GM23338 (cell line): Measurements from ENCODE around the gene TMEM117.

ENCODE experiments used
- CREB1 ChIP-seq: fragments of 250-450 bp; sonication (Bioruptor Pico); IDR thresholded peaks from 2 replicates; pipeline ENCODE4 v1.5.0; 2020; ENCODE audit warnings: low read depth, mild to moderate bottlenecking, moderate library complexity
- EZH2 ChIP-seq: fragments of 200-600 bp; sonication (generic); IDR thresholded peaks from one replicate; pipeline ENCODE4 v1.8.0; 2017; ENCODE audit warnings: antibody characterized with exemption, mild to moderate bottlenecking, low read depth; ENCODE audit not compliant: unreplicated experiment
- NANOG ChIP-seq: IDR thresholded peaks from 2 replicates; pipeline ENCODE4 v1.6.1; 2016; ENCODE audit warnings: antibody characterized with exemption, borderline replicate concordance
- TF ChIP-seq, protein P1 (sequence below), 2 experiments: fragments of 200-600 bp in 1 of 2; sonication (generic) in 1 of 2; conservative IDR thresholded peaks; 2 replicates each; pipeline versions ENCODE4 v1.5.1 to v1.6.1; 2016 to 2017; ENCODE audit warnings: antibody characterized with exemption in 2 of 2, low read depth in 2 of 2, mild to moderate bottlenecking in 2 of 2, moderate library complexity in 1 of 2
- TF ChIP-seq, protein P2 (sequence below): IDR thresholded peaks from 2 replicates; pipeline ENCODE4 v1.6.1; 2016; ENCODE audit warnings: antibody characterized with exemption
- TF ChIP-seq, protein P3 (sequence below): IDR thresholded peaks from one replicate; pipeline ENCODE4 v1.6.1; 2018; ENCODE audit warnings: antibody characterized with exemption; ENCODE audit not compliant: unreplicated experiment

DNA sequence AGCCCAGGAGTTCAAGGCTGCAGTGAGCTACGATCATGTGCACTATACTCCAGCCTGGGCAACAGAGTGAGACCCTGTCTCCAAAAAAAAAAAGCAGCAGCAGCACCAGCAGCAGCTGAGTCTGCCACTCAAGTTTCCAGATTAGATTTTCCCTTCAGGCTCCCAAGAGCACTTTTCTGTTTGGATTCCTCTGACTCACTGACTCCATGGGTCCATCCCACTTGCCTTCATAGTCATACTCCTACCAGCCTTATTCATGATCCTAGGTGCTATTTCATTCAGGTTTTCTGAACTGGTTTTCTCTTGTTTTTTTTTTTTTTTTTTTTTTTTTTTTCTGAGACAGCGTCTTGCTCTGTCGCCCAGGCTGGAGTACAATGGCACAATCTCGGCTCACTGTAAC, 23.0 kb upstream of the TMEM117 start:
- TF ChIP-seq, protein P1, sequence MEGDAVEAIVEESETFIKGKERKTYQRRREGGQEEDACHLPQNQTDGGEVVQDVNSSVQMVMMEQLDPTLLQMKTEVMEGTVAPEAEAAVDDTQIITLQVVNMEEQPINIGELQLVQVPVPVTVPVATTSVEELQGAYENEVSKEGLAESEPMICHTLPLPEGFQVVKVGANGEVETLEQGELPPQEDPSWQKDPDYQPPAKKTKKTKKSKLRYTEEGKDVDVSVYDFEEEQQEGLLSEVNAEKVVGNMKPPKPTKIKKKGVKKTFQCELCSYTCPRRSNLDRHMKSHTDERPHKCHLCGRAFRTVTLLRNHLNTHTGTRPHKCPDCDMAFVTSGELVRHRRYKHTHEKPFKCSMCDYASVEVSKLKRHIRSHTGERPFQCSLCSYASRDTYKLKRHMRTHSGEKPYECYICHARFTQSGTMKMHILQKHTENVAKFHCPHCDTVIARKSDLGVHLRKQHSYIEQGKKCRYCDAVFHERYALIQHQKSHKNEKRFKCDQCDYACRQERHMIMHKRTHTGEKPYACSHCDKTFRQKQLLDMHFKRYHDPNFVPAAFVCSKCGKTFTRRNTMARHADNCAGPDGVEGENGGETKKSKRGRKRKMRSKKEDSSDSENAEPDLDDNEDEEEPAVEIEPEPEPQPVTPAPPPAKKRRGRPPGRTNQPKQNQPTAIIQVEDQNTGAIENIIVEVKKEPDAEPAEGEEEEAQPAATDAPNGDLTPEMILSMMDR (conservative IDR thresholded peaks at IDR 0.05; ENCODE audit: low read depth in 2 of 2): no peak
- no peak for TF ChIP-seq EZH2
- no peak for TF ChIP-seq CREB1 (CRISPR knock-in tag)
- no peak for TF ChIP-seq NANOG
- TF ChIP-seq, protein P2, sequence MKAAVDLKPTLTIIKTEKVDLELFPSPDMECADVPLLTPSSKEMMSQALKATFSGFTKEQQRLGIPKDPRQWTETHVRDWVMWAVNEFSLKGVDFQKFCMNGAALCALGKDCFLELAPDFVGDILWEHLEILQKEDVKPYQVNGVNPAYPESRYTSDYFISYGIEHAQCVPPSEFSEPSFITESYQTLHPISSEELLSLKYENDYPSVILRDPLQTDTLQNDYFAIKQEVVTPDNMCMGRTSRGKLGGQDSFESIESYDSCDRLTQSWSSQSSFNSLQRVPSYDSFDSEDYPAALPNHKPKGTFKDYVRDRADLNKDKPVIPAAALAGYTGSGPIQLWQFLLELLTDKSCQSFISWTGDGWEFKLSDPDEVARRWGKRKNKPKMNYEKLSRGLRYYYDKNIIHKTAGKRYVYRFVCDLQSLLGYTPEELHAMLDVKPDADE: no peak
- TF ChIP-seq, protein P3, sequence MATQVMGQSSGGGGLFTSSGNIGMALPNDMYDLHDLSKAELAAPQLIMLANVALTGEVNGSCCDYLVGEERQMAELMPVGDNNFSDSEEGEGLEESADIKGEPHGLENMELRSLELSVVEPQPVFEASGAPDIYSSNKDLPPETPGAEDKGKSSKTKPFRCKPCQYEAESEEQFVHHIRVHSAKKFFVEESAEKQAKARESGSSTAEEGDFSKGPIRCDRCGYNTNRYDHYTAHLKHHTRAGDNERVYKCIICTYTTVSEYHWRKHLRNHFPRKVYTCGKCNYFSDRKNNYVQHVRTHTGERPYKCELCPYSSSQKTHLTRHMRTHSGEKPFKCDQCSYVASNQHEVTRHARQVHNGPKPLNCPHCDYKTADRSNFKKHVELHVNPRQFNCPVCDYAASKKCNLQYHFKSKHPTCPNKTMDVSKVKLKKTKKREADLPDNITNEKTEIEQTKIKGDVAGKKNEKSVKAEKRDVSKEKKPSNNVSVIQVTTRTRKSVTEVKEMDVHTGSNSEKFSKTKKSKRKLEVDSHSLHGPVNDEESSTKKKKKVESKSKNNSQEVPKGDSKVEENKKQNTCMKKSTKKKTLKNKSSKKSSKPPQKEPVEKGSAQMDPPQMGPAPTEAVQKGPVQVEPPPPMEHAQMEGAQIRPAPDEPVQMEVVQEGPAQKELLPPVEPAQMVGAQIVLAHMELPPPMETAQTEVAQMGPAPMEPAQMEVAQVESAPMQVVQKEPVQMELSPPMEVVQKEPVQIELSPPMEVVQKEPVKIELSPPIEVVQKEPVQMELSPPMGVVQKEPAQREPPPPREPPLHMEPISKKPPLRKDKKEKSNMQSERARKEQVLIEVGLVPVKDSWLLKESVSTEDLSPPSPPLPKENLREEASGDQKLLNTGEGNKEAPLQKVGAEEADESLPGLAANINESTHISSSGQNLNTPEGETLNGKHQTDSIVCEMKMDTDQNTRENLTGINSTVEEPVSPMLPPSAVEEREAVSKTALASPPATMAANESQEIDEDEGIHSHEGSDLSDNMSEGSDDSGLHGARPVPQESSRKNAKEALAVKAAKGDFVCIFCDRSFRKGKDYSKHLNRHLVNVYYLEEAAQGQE: no peak
